ENCODE data around the gene ATP2A2.
"Not testable (repeated sequence)": the region's sequence is repeated elsewhere in the genome, so short reads cannot be mapped to it uniquely, and the experiment has no call there.

ATP2A2 gene

DNA sequence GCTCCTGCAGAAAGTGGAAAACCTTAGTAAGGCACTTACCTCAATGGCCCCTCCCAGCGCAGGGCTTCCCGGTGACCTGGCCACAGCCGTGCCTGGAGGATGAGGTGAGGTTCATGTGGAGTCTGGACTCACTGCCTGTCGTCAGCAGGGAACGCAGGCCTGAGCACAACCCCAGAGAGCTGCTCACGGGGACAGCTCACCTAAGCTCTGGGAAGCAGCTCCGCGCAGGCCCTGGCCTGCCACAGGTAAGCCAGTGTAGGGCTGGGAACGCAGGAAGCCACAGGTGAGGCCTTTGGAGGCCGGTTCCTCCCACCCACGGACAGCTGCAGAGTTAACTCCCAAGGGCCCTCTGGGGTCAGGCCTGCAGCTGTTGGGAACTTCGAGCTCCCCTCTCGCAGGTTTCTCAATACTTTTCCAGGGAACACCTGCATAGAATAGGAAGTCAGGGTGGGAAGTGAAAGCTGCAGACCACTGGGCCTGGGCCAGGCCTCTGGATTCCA, 89.7 kb downstream of the ATP2A2 start:
- DNase-seq: no peak

DNA sequence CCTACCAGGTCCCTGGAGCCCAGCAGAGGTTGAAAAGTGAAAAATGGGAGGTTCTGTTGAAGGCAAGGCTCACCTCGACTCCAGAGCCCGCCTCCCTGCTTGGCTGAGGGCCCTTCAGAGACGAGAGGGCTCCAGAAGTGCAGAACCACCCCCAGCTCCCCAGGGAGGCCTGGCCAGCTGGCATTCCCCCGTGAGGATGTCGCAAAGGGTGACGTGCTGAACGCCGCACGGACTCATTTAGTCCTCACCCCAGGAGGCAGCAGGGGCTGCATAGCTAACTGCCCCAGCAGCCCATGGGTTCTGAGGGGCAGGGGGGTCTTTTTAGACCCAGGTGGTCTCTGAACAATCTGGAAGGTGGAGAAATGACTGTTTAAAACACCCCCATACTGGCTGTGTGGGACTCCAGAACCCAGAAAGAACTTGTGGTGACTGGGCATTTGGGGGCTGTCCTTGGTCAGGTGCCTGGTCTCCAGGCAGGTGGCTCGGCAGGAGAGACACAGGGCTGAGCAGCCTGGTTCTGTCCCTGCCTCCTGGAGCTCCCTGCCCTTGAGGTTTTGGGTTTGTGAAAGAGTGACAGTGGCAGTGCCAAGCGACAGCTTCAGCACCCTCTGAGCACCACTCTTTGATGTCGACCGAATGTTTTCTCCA, 90.5 kb downstream of the ATP2A2 start:
- DNase-seq: peak in 1 of 2 experiments; percentile 14

DNA sequence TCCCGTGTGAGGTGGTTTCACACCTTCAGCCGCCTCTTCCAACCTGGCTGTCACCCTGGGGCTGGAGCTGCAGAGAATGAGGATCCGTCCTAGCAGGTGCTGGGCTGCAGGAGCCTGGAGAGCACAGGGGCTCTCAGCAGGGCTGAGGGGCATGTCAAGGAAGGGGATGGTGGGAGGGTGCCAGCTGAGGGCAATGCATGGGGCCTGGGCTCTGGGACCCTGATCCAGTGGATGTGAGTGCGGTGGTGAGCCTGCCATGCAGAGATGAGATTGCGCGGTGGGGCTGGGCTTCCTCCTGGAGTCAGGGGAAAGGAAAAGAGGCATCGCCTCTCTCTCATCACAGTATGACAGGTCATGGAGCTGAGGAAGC, 91.0 kb downstream of the ATP2A2 start:
- no peak for DNase-seq

- DNase-seq: no peak
These were observed 92.0 kb downstream of the ATP2A2 start for GRCh38 chr12:110373025-110373424.

DNA sequence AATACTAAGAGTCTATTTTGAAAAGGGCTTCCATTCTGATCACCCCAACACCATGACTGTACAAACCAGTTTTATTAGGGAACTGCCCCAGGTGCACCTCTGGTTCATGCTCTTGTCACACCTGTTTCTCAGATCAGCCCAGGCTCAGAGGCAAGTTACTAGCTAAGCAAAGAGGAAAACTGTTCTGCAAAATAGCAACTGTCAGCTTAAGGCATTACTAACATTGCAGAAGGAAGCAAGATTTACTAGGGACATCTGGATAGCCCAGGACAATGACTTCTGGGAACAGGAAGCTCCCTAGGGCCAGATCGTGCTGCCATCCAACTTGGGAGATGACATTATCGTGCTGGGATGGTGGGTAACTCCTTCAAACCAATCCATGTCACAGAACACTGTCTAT, 92.4 kb downstream of the ATP2A2 start:
- no peak for DNase-seq

DNA sequence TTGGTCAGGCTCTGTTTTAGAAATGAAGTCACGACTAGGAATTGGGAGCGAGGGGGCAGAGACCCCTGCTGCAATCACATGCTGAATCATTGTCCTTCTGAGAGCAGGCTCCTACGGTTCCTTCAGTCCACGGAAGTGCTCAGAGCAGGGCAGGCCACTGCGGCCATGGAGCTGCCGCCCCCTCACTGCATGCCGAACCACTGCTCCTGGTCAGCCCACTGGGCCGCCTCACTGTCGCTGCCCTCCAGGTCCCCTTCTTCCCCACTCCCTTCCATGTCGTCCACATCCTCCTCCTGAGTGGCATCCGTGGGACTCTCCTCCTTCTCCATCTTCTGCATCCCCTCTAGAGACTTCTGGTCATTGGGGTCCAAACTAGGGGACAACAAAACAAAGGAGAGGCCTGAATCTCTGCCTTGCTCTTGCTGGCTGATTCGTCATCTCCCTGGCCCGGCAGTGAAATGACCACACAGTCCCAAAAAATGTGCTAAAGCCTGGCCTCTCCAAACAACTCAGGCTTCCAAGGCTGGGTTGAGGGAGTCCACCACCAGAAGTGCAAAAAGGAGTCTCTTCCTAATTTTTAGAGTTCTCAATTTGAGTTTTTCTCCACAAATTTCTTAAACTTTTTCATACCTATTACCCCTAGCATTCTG, 93.0 kb downstream of the ATP2A2 start:
- DNase-seq: no peak

- DNase-seq: not testable (repeated sequence)
These were observed 97.2 kb downstream of the ATP2A2 start for GRCh38 chr12:110378131-110378790.

DNA sequence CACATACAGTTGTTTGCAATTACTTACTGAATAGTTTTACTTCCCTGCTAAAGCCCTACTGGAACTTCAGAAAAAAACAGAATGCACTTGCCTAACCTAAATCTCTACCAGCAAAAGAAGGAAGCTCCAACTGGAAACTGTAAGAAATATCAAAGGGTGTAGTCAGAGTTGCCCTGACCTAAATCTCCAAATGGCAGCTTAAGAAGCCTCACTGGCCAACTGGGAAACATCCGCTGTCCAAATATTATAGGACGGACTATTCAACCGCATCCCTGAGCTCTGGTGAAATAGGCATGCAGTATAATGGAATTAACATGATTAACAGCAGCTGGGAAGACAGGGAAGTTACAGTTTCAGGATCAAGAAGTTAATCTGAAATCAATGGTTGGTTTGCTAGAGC, 98.2 kb downstream of the ATP2A2 start:
- no peak for DNase-seq

- no peak for DNase-seq
These were observed 98.6 kb downstream of the ATP2A2 start for GRCh38 chr12:110379631-110380030.

DNA sequence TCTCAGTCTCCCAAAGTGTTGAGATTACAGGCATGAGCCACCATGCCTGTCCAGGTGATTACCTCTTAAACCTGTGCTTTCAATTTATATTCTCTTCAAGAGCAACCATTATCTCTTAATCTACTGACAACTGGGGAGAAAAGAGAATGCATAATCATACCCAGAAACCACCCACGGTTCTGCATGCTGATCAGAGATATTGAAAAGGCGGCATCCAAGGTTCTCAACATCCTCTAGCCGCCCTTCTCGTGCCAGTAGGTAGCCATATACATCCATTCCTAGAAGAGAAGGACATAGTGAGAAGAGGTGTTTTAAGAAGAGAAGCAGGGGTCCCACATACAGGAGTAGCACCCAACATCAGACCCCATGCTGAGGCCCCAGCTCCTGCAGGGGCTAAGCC, 101.6 kb downstream of the ATP2A2 start:
- DNase-seq: no peak
